ENCODE results near the gene CIB4.

DNA sequence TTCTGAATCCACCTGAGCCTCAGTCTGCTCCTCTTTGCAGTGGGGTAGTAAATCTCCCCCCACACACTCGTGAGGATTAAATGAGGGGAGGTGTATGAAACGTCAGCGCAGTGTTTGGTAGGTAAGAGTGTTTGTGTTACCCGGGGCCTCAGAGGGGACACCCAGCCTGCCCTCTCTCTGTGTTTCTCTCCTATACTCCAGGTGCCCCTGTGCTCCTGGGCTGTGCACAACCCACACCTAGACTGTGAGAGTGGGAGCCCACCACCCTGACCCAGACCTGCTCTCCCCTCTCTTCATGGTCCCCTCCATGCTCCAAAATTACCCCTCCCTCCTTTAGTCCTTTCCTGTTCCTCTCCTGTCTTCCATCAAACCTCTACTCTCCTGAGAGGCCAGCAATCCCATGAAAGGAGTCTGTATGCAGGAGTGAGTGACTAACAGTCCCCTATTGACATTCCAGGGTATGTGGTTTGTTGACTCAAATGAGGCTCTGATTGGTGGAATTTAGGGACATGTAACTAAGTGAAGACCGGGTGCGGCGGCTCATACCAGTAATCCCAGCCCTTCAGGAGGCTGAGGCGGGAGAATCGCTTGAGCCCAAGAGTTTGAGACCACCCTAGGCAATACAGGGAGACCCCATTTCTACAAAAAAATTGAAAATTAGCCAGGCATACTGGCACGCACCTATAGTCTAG is 10.4 kb downstream of the CIB4 start:
- TF ChIP-seq, protein P1, sequence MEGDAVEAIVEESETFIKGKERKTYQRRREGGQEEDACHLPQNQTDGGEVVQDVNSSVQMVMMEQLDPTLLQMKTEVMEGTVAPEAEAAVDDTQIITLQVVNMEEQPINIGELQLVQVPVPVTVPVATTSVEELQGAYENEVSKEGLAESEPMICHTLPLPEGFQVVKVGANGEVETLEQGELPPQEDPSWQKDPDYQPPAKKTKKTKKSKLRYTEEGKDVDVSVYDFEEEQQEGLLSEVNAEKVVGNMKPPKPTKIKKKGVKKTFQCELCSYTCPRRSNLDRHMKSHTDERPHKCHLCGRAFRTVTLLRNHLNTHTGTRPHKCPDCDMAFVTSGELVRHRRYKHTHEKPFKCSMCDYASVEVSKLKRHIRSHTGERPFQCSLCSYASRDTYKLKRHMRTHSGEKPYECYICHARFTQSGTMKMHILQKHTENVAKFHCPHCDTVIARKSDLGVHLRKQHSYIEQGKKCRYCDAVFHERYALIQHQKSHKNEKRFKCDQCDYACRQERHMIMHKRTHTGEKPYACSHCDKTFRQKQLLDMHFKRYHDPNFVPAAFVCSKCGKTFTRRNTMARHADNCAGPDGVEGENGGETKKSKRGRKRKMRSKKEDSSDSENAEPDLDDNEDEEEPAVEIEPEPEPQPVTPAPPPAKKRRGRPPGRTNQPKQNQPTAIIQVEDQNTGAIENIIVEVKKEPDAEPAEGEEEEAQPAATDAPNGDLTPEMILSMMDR (IDR thresholded peaks at IDR 0.05), result no peak
- TF ChIP-seq EZH2 (IDR thresholded peaks at IDR 0.05; ENCODE audit: borderline replicate concordance, insufficient read depth, low read depth, low read length, poor library complexity, severe bottlenecking), result no peak

Data from B cell (primary cell).